Sigmoid colon (tissue), 7 donors: ENCODE measurements around the gene ATG12. TPM values are rescaled to one million over a fixed set of nuclear protein-coding genes. Genes with fewer than 3 reads are reported as not detected.

ENCODE experiments used
- DNase-seq: peaks from one replicate; pipeline ENCODE4 v3.0.0-alpha.2; 2019
- H3K27ac ChIP-seq, 4 donors: fragments of 200-600 bp; sonication (generic); one replicate each; pipeline ENCODE4 v1.5.1; 2016 to 2019; ENCODE audit warnings: mild to moderate bottlenecking in 1 of 4
- H3K27me3 ChIP-seq, 3 donors: fragments of 200-600 bp; sonication (generic); one replicate each; pipeline ENCODE4 v1.5.1; 2019; ENCODE audit warnings: mild to moderate bottlenecking in 1 of 3
- H3K36me3 ChIP-seq, 4 donors: fragments of 200-600 bp; sonication (generic); one replicate each; pipeline ENCODE4 v1.5.1; 2016 to 2019
- H3K4me1 ChIP-seq, 4 donors: fragments of 200-600 bp; sonication (generic); one replicate each; pipeline ENCODE4 v1.5.1; 2017 to 2019
- H3K4me3 ChIP-seq, 4 donors: fragments of 200-600 bp; sonication (generic); one replicate each; pipeline ENCODE4 v1.5.1; 2017 to 2019; ENCODE audit warnings: mild to moderate bottlenecking in 2 of 4, moderate library complexity in 1 of 4
- H3K9me3 ChIP-seq, 4 donors: fragments of 200-600 bp in 3 of 4; sonication (generic) in 3 of 4; one replicate each; pipeline versions ENCODE4 v1.5.1 to v1.6.1; 2013 to 2019
- CTCF ChIP-seq, 4 experiments: fragments of 450-650 bp in 3 of 4; fragments of 200-600 bp in 1 of 4; IDR thresholded peaks; one replicate each; pipeline ENCODE4 v1.5.1; 2016 to 2019; ENCODE audit warnings: antibody characterized with exemption in 4 of 4, mild to moderate bottlenecking in 3 of 4, moderate library complexity in 2 of 4
- EP300 ChIP-seq, 4 donors: sonication (generic); formaldehyde crosslinking; IDR thresholded peaks; one replicate each; pipeline ENCODE4 v1.6.1; 2017; ENCODE audit warnings: antibody characterized with exemption in 4 of 4
- POLR2A ChIP-seq, 2 donors: fragments of 450-650 bp; IDR thresholded peaks; one replicate each; pipeline ENCODE4 v1.6.1; 2016; ENCODE audit warnings: antibody characterized with exemption in 2 of 2, mild to moderate bottlenecking in 2 of 2, moderate library complexity in 2 of 2
- POLR2AphosphoS5 ChIP-seq, 4 donors: sonication (generic); formaldehyde crosslinking; IDR thresholded peaks; one replicate each; pipeline ENCODE4 v1.6.1; 2017; ENCODE audit warnings: antibody characterized with exemption in 4 of 4
- WGBS, 2 donors: extraction: QIAGEN DNeasy Blood & Tissue Kit; methylation state at CpG; one replicate each; pipeline ENCODE4 v1.1.7; 2013; 5-methylcytosine and 5-hydroxymethylcytosine counted together
- intact Hi-C: fragments of 100-400 bp; cut with DNase I; formaldehyde crosslinking; loops from one replicate; pipeline ENCODE4 v1.15.1; 2023
- polyA plus RNA-seq, 3 donors: library from polyadenylated mRNA; stranded (reverse); fragments of 200-250 nt; gene quantifications; one replicate each; pipeline ENCODE4 v1.2.3, GENCODE V29; 2013
- total RNA-seq, 4 donors: library from RNA; depleted of rRNA; stranded (reverse); fragments of >200 nt; gene quantifications; one replicate each; pipeline ENCODE4 v1.1.0, GENCODE V29; 2016
- donor health status: healthy with polysubstance abuse.
- donor health status: Bipolar disorder and iron deficiency.
- donor health status: healthy.

ATG12 gene
- total and polyA plus RNA-seq, 7 donors = 29.5 to 82.5 (median 46.0) TPM

- Histone ChIP-seq H3K27me3 (no peaks in the 10 kb centered on the region), H3K36me3 (no peaks in the 10 kb centered on the region), H3K9me3 (no peaks in the 10 kb centered on the region), H3K27ac (no peak overlapping the region), H3K4me3 (no peak overlapping the region), H3K4me1 (no peaks in the 10 kb centered on the region)
- 96 to 98% methylated on average over 1 of the region's 1 CpG for WGBS, 2 donors
- TF ChIP-seq CTCF (IDR thresholded peaks at IDR 0.05) (no peak), POLR2AphosphoS5 (IDR thresholded peaks at IDR 0.05) (no peak), EP300 (IDR thresholded peaks at IDR 0.05) (no peak), POLR2A (IDR thresholded peaks at IDR 0.05) (no peak)
- DNase-seq = no peak
- intact Hi-C loops = no loop called here
These were observed 52.9 kb downstream of the ATG12 start for GRCh38 chr5:115788440-115788839.

GRCh38 chr5:115787426-115787825 lies 53.9 kb downstream of the ATG12 start:
- intact Hi-C loops = no loop called here
- WGBS, 2 donors = 24 to 37% methylated on average over 1 of the region's 1 CpG
- Histone ChIP-seq H3K4me1 (no peaks in the 10 kb centered on the region), H3K9me3 (no peaks in the 10 kb centered on the region), H3K27ac (no peak overlapping the region), H3K4me3 (no peak overlapping the region), H3K27me3 (no peaks in the 10 kb centered on the region), H3K36me3 (no peaks in the 10 kb centered on the region)
- DNase-seq = no peak
- TF ChIP-seq POLR2A (IDR thresholded peaks at IDR 0.05) (no peak), EP300 (IDR thresholded peaks at IDR 0.05) (no peak), CTCF (IDR thresholded peaks at IDR 0.05) (no peak), POLR2AphosphoS5 (IDR thresholded peaks at IDR 0.05) (no peak)

- no peaks in the 10 kb centered on the region for H3K27me3 ChIP-seq
- H3K27ac ChIP-seq = no peak overlapping the region
- TF ChIP-seq POLR2AphosphoS5 (IDR thresholded peaks at IDR 0.05) (no peak), POLR2A (IDR thresholded peaks at IDR 0.05) (no peak), CTCF (IDR thresholded peaks at IDR 0.05) (no peak), EP300 (IDR thresholded peaks at IDR 0.05) (no peak)
- no peaks in the 10 kb centered on the region for H3K36me3 ChIP-seq
- no peaks in the 10 kb centered on the region for H3K4me1 ChIP-seq
- intact Hi-C loops = no loop called here
- DNase-seq = no peak
- no peaks in the 10 kb centered on the region for H3K9me3 ChIP-seq
- no peak overlapping the region for H3K4me3 ChIP-seq
- WGBS, 2 donors = 44 to 46% methylated on average over 6 of the region's 6 CpGs
These were observed 55.8 kb downstream of the ATG12 start for GRCh38 chr5:115785381-115786065.

GRCh38 chr5:115778417-115778816 lies 62.9 kb downstream of the ATG12 start:
- intact Hi-C loops = no loop called here
- Histone ChIP-seq H3K27ac (no peak overlapping the region), H3K4me1 (no peaks in the 10 kb centered on the region), H3K27me3 (no peaks in the 10 kb centered on the region), H3K36me3 (no peaks in the 10 kb centered on the region), H3K9me3 (no peaks in the 10 kb centered on the region), H3K4me3 (no peak overlapping the region)
- WGBS, 2 donors = 38 to 53% methylated on average over 1 of the region's 1 CpG
- TF ChIP-seq EP300 (IDR thresholded peaks at IDR 0.05) (no peak), CTCF (IDR thresholded peaks at IDR 0.05) (no peak), POLR2A (IDR thresholded peaks at IDR 0.05) (no peak), POLR2AphosphoS5 (IDR thresholded peaks at IDR 0.05) (no peak)
- DNase-seq = no peak

Other genes starting within 250 kb of the ATG12 start
- gene TICAM2, start 239.1 kb downstream of the ATG12 start, total RNA-seq = 1 to 10 TPM in 2 of 4 donors, under 1 TPM in 2; 0.95 to 3.9 (median 2.3) TPM
- 1 to 10 TPM in 2 of 3 donors, not detected in 1; 1.9 to 2.1 TPM for gene TICAM2, start 239.1 kb downstream of the ATG12 start, polyA plus RNA-seq
- gene TMED7, start 215.5 kb downstream of the ATG12 start, total RNA-seq = 100 to 1,000 TPM in 1 of 4 donors, 10 to 100 TPM in 3; 80.8 to 104 (median 88.2) TPM
- 10 to 100 TPM; 10.8 to 28.9 (median 14.3) TPM for gene TMED7, start 215.5 kb downstream of the ATG12 start, polyA plus RNA-seq
- gene CDO1, start 24.9 kb downstream of the ATG12 start, total RNA-seq = 10 to 100 TPM; 16.8 to 21.4 (median 20.0) TPM
- gene CDO1, start 24.9 kb downstream of the ATG12 start, polyA plus RNA-seq = 1 to 10 TPM in 2 of 3 donors, not detected in 1; 5.4 to 6.3 TPM
- 100 to 1,000 TPM in 3 of 4 donors, 10 to 100 TPM in 1; 87.8 to 229 (median 119) TPM for gene AP3S1, start 370 bp upstream of the ATG12 start, total RNA-seq
- 100 to 1,000 TPM in 2 of 3 donors, 10 to 100 TPM in 1; 59.7 to 203 (median 190) TPM for gene AP3S1, start 370 bp upstream of the ATG12 start, polyA plus RNA-seq
- gene LVRN, start 120.9 kb upstream of the ATG12 start, total RNA-seq = 1 to 10 TPM; 3.0 to 5.4 (median 4.0) TPM
- gene LVRN, start 120.9 kb upstream of the ATG12 start, polyA plus RNA-seq = 1 to 10 TPM in 1 of 3 donors, under 1 TPM in 2; 0.23 to 8.4 (median 0.45) TPM
- gene ARL14EPL, start 190.9 kb upstream of the ATG12 start, total RNA-seq = not detected
- under 1 TPM in 1 of 3 donors, not detected in 2; 0.04 TPM for gene ARL14EPL, start 190.9 kb upstream of the ATG12 start, polyA plus RNA-seq
- 10 to 100 TPM; 27.3 to 47.7 (median 41.3) TPM for gene COMMD10, start 243.5 kb upstream of the ATG12 start, total RNA-seq
- gene COMMD10, start 243.5 kb upstream of the ATG12 start, polyA plus RNA-seq = 10 to 100 TPM; 17.8 to 28.7 (median 21.6) TPM